Transverse colon (tissue), 4 donors: ENCODE measurements around the gene FDX1. TPM values are rescaled to one million over a fixed set of nuclear protein-coding genes. Genes with fewer than 3 reads are reported as not detected.

Source experiments
- DNase-seq: peaks from one replicate; pipeline ENCODE4 v3.0.0-alpha.2; 2019
- H3K27ac ChIP-seq, 4 donors: fragments of 200-600 bp; sonication (generic); 2 replicates each; pipeline ENCODE4 v1.5.1; 2016 to 2018; ENCODE audit warnings: inconsistent platforms in 4 of 4
- H3K27me3 ChIP-seq: fragments of 200-600 bp; sonication (generic); 2 replicates; pipeline ENCODE4 v1.5.1; 2017; ENCODE audit warnings: inconsistent platforms
- H3K36me3 ChIP-seq, 4 donors: fragments of 200-600 bp; sonication (generic); 2 replicates each; pipeline ENCODE4 v1.5.1; 2017 to 2019; ENCODE audit warnings: inconsistent platforms in 4 of 4
- H3K4me1 ChIP-seq, 4 donors: fragments of 200-600 bp; sonication (generic); 2 replicates each; pipeline ENCODE4 v1.5.1; 2017 to 2020; ENCODE audit warnings: inconsistent platforms in 4 of 4
- H3K4me3 ChIP-seq, 4 donors: fragments of 200-600 bp; sonication (generic); 1 replicate in 1 of 4; 2 replicates in 3 of 4; pipeline versions ENCODE4 v1.5.1 to v1.6.1; 2017 to 2019; ENCODE audit warnings: inconsistent platforms in 4 of 4
- H3K9me3 ChIP-seq, 2 donors: fragments of 200-600 bp; sonication (generic); 2 replicates each; pipeline ENCODE4 v1.5.1; 2017 to 2019; ENCODE audit warnings: inconsistent platforms in 2 of 2
- CTCF ChIP-seq, 5 experiments: fragments of 200-600 bp in 3 of 5; fragments of 450-650 bp in 2 of 5; sonication (generic) in 3 of 5; IDR thresholded peaks; 1 replicate in 2 of 5; 2 replicates in 3 of 5; pipeline ENCODE4 v1.5.1; 2016 to 2017; ENCODE audit warnings: antibody characterized with exemption in 5 of 5, inconsistent platforms in 3 of 5, mild to moderate bottlenecking in 2 of 5, moderate library complexity in 1 of 5
- EP300 ChIP-seq: sonication (generic); formaldehyde crosslinking; IDR thresholded peaks from one replicate; pipeline ENCODE4 v1.6.1; 2017; ENCODE audit warnings: antibody characterized with exemption, low read depth
- POLR2A ChIP-seq: fragments of 450-650 bp; IDR thresholded peaks from one replicate; pipeline ENCODE4 v1.6.1; 2016; ENCODE audit warnings: antibody characterized with exemption, mild to moderate bottlenecking, moderate library complexity
- POLR2AphosphoS5 ChIP-seq, 3 donors: sonication (generic); formaldehyde crosslinking; IDR thresholded peaks; one replicate each; pipeline ENCODE4 v1.6.1; 2016; ENCODE audit warnings: antibody characterized with exemption in 3 of 3
- WGBS, 2 donors: methylation state at CpG; one replicate each; pipeline ENCODE4 v1.1.5; 2018; ENCODE audit warnings: low coverage in 1 of 2; 5-methylcytosine and 5-hydroxymethylcytosine counted together
- in situ Hi-C, 4 donors: fragments of 200-750 bp; cut with MboI; loops; one replicate each; pipeline versions ENCODE4 v1.15.0 to v1.15.1; 2017; ENCODE audit warnings: low sequenced_read_pairs in 3 of 4, low pct_ligation_motif_present in 1 of 4, low pct_unique_long_range_greater_than_20kb in 1 of 4
- intact Hi-C: fragments of 100-400 bp; cut with DNase I; formaldehyde crosslinking; loops from one replicate; pipeline ENCODE4 v1.15.1; 2023; ENCODE audit warnings: low total_unique reads
- total RNA-seq, 4 donors: library from RNA; depleted of rRNA; stranded (reverse); fragments of >200 nt; gene quantifications; one replicate each; pipeline ENCODE4 v1.1.0, GENCODE V29; 2016

FDX1 gene
- total RNA-seq, 4 donors from 2014 or later = 25.4 to 28.9 (median 26.8) TPM

- H3K27me3 ChIP-seq = no peaks in the 10 kb centered on the region
- H3K4me1 ChIP-seq = peaks cover 18 to 46% (median 29%) of the 10 kb centered on the region in 4 donors
- peak overlapping the region in 2 of 4 donors; percentile 72 to 96 for H3K4me3 ChIP-seq
- in situ Hi-C loops = loop anchor here in 2 of 4 donors (10.0 to 25.0 kb wide), 2 partner anchors 227 to 806 kb away; partner anchors contain the start of gene POU2AF2 (in 1 of the 2)
- DNase-seq = no peak
- intact Hi-C loops = no loop called here
- 46 to 49% methylated on average over 4 of the region's 4 CpGs for WGBS, 2 donors
- H3K27ac ChIP-seq = peak overlapping the region; percentile 91 to 97 (median 94)
- no peaks in the 10 kb centered on the region for H3K36me3 ChIP-seq
- TF ChIP-seq EP300 (no peak), POLR2A (no peak), CTCF (IDR thresholded peaks at IDR 0.05) (no peak), POLR2AphosphoS5 (IDR thresholded peaks at IDR 0.05) (no peak)
- no peaks in the 10 kb centered on the region for H3K9me3 ChIP-seq
Observed at GRCh38 chr11:110431674-110432073, 1.9 kb downstream of the FDX1 start.

- no peak for DNase-seq
- in situ Hi-C loops (loop anchor here in 2 of 4 donors (10.0 to 25.0 kb wide), 2 partner anchors 228 to 804 kb away; partner anchors contain the start of gene POU2AF2 (in 1 of the 2)), intact Hi-C loops (no loop called here)
- no peak overlapping the region for H3K27ac ChIP-seq
- no peak overlapping the region for H3K4me3 ChIP-seq
- no peaks in the 10 kb centered on the region for H3K9me3 ChIP-seq
- TF ChIP-seq POLR2AphosphoS5 (IDR thresholded peaks at IDR 0.05) = no peak
- no peak for TF ChIP-seq POLR2A
- no peak for TF ChIP-seq EP300
- TF ChIP-seq CTCF (IDR thresholded peaks at IDR 0.05) = no peak
- WGBS, 2 donors = 76 to 77% methylated on average over 7 of the region's 7 CpGs
- no peaks in the 10 kb centered on the region for H3K36me3 ChIP-seq
- H3K4me1 ChIP-seq = peaks cover 18 to 50% (median 29%) of the 10 kb centered on the region in 4 donors
- H3K27me3 ChIP-seq = no peaks in the 10 kb centered on the region
Observed at GRCh38 chr11:110432713-110433392, 3.1 kb downstream of the FDX1 start.

- Histone ChIP-seq H3K27ac (no peak overlapping the region), H3K4me3 (no peak overlapping the region), H3K4me1 (peaks cover 18 to 50% (median 29%) of the 10 kb centered on the region in 4 donors), H3K9me3 (no peaks in the 10 kb centered on the region), H3K36me3 (peaks cover 0 to 3% (median 0%) of the 10 kb centered on the region in 4 donors), H3K27me3 (no peaks in the 10 kb centered on the region)
- WGBS, 2 donors = 55 to 63% methylated on average over 5 of the region's 5 CpGs
- in situ Hi-C loops (loop anchor here in 2 of 4 donors (10.0 to 25.0 kb wide), 2 partner anchors 229 to 804 kb away; partner anchors contain the start of gene POU2AF2 (in 1 of the 2)), intact Hi-C loops (no loop called here)
- TF ChIP-seq POLR2A = no peak
- no peak for TF ChIP-seq POLR2AphosphoS5 (IDR thresholded peaks at IDR 0.05)
- TF ChIP-seq CTCF (IDR thresholded peaks at IDR 0.05) = peak; percentile 57 to 72 (median 61)
- DNase-seq = no peak
Observed at GRCh38 chr11:110433393-110434333, 3.9 kb downstream of the FDX1 start.
